Measurements from ENCODE around the gene FOXC2. TPM values are rescaled to one million over a fixed set of nuclear protein-coding genes. Genes with fewer than 3 reads are reported as not detected.
A peak's percentile ranks its signal among the peaks of the same experiment; 100 is the strongest.

FOXC2 gene
- total RNA-seq, 1 donor from 2014 or later: not detected

- Mint-ChIP-seq H3K9me3 (ENCODE audit: unreplicated experiment) (peaks cover 6% of the 10 kb centered on the region), H3K27ac (ENCODE audit: unreplicated experiment) (no peak overlapping the region), H3K4me1 (ENCODE audit: low read depth, unreplicated experiment) (peaks cover 11% of the 10 kb centered on the region), H3K4me3 (ENCODE audit: unreplicated experiment) (peak overlapping the region; percentile 79), H3K36me3 (ENCODE audit: unreplicated experiment) (no peaks in the 10 kb centered on the region), H3K27me3 (ENCODE audit: unreplicated experiment) (peaks cover 34% of the 10 kb centered on the region)
- TF ChIP-seq CTCF (IDR thresholded peaks at IDR 0.05; ENCODE audit: partially characterized antibody, unreplicated experiment): no peak
- no peak for DNase-seq
Observed at GRCh38 chr16:86579268-86580062, 12.8 kb downstream of the FOXC2 start.

- H3K36me3 Mint-ChIP-seq (ENCODE audit: unreplicated experiment): no peaks in the 10 kb centered on the region
- H3K27ac Mint-ChIP-seq (ENCODE audit: unreplicated experiment): no peak overlapping the region
- TF ChIP-seq CTCF (IDR thresholded peaks at IDR 0.05; ENCODE audit: partially characterized antibody, unreplicated experiment): no peak
- DNase-seq: no peak
- H3K4me3 Mint-ChIP-seq (ENCODE audit: unreplicated experiment): peak overlapping the region; percentile 79
- peaks cover 28% of the 10 kb centered on the region for H3K27me3 Mint-ChIP-seq (ENCODE audit: unreplicated experiment)
- H3K4me1 Mint-ChIP-seq (ENCODE audit: low read depth, unreplicated experiment): peaks cover 11% of the 10 kb centered on the region
- H3K9me3 Mint-ChIP-seq (ENCODE audit: unreplicated experiment): peaks cover 6% of the 10 kb centered on the region
Observed at GRCh38 chr16:86580063-86580790, 13.6 kb downstream of the FOXC2 start.

- Mint-ChIP-seq H3K9me3 (ENCODE audit: unreplicated experiment) (peaks cover 6% of the 10 kb centered on the region), H3K27ac (ENCODE audit: unreplicated experiment) (no peak overlapping the region), H3K4me3 (ENCODE audit: unreplicated experiment) (no peak overlapping the region), H3K4me1 (ENCODE audit: low read depth, unreplicated experiment) (peaks cover 9% of the 10 kb centered on the region), H3K27me3 (ENCODE audit: unreplicated experiment) (peaks cover 28% of the 10 kb centered on the region), H3K36me3 (ENCODE audit: unreplicated experiment) (no peaks in the 10 kb centered on the region)
- no peak for DNase-seq
- TF ChIP-seq CTCF (IDR thresholded peaks at IDR 0.05; ENCODE audit: partially characterized antibody, unreplicated experiment): no peak
Observed at GRCh38 chr16:86580791-86581170, 14.2 kb downstream of the FOXC2 start.

GRCh38 chr16:86581458-86581857 lies 14.8 kb downstream of the FOXC2 start:
- Mint-ChIP-seq H3K27ac (ENCODE audit: unreplicated experiment) (no peak overlapping the region), H3K27me3 (ENCODE audit: unreplicated experiment) (peaks cover 25% of the 10 kb centered on the region), H3K36me3 (ENCODE audit: unreplicated experiment) (no peaks in the 10 kb centered on the region), H3K4me1 (ENCODE audit: low read depth, unreplicated experiment) (peaks cover 9% of the 10 kb centered on the region), H3K4me3 (ENCODE audit: unreplicated experiment) (no peak overlapping the region), H3K9me3 (ENCODE audit: unreplicated experiment) (peaks cover 5% of the 10 kb centered on the region)
- no peak for TF ChIP-seq CTCF (IDR thresholded peaks at IDR 0.05; ENCODE audit: partially characterized antibody, unreplicated experiment)
- no peak for DNase-seq
